ENCODE measurements around the gene KIAA2012. TPM values are rescaled to one million over a fixed set of nuclear protein-coding genes. Genes with fewer than 3 reads are reported as not detected.

The KIAA2012 gene
- total and polyA plus RNA-seq, 2 of the 4 experiments (the other 2 are of a cell fraction), result under 0.01 to 0.09 TPM

- no TSS peak for BruUV-seq (replicated peaks)
- Histone ChIP-seq H3K9me1 (ENCODE audit: insufficient read depth, low read length) (peaks cover 10% of the 10 kb centered on the region), H3K9me3 (ENCODE audit: control insufficient read depth, insufficient read depth, low read length) (no peaks in the 10 kb centered on the region), H4K20me1 (ENCODE audit: insufficient read depth, low read length) (peaks cover 2% of the 10 kb centered on the region; the same call in 1 of the 2 replicates), H2BK15ac (ENCODE audit: low read depth, low read length) (no peak overlapping the region), H3K27ac (ENCODE audit: insufficient read depth, low read length) (no peak overlapping the region), H2AK9ac (replicated peaks; ENCODE audit: low read depth, low read length, poor library complexity) (no peak overlapping the region), H3K23ac (ENCODE audit: low read depth, low read length) (no peak overlapping the region), H2BK5ac (ENCODE audit: low read depth, low read length, poor library complexity, severe bottlenecking) (no peak overlapping the region), H2BK120ac (ENCODE audit: low read depth, low read length) (no peak overlapping the region), H2AFZ (replicated peaks; ENCODE audit: low read length, poor library complexity) (no peak overlapping the region), H4K91ac (ENCODE audit: insufficient read depth, low read depth, low read length) (no peak overlapping the region), H3K36me3 (ENCODE audit: control insufficient read depth, insufficient read depth, low read length) (peaks cover 2% of the 10 kb centered on the region), H3K4ac (ENCODE audit: low read depth, low read length) (no peak overlapping the region), H3K4me2 (ENCODE audit: low read depth, low read length) (no peak overlapping the region), H3K4me3 (ENCODE audit: insufficient read depth, low read depth, low read length) (no peak overlapping the region), H3K9ac (ENCODE audit: low read depth, low read length) (no peak overlapping the region), H2BK20ac (ENCODE audit: low read depth, low read length) (no peak overlapping the region), H3K27me3 (ENCODE audit: control insufficient read depth, insufficient read depth, low read length) (no peaks in the 10 kb centered on the region), H4K5ac (ENCODE audit: low read depth, low read length) (no peak overlapping the region), H3K4me1 (ENCODE audit: control insufficient read depth, insufficient read depth, low read length) (peaks cover 8% of the 10 kb centered on the region), H3K56ac (ENCODE audit: extremely low read depth, insufficient read depth, low read length) (no peak overlapping the region), H4K8ac (ENCODE audit: low read depth in 2 of 2, low read length in 2 of 2) (no peak overlapping the region), H3K79me1 (ENCODE audit: low read depth in 1 of 2, low read length in 2 of 2) (peaks cover 7 to 26% of the 10 kb centered on the region in 2 experiments), H2AK5ac (ENCODE audit: low read depth, low read length) (no peak overlapping the region), H3K18ac (ENCODE audit: low read depth, low read length) (no peak overlapping the region), H3K14ac (replicated peaks; ENCODE audit: low read depth, low read length) (no peak overlapping the region)
- intact Hi-C loops (cut with micrococcal nuclease), result no loop called here
- no peak for TF ChIP-seq RFX5 (IDR thresholded peaks at IDR 0.05; ENCODE audit: low read depth, low read length)
- no peak for TF ChIP-seq RCOR1 (IDR thresholded peaks at IDR 0.05; ENCODE audit: insufficient replicate concordance, low read length)
- no peak for TF ChIP-seq MAFK (IDR thresholded peaks at IDR 0.05; ENCODE audit: low read depth, low read length)
- TF ChIP-seq ELK1 (IDR thresholded peaks at IDR 0.05; ENCODE audit: borderline replicate concordance, low read depth, low read length), result no peak
- TF ChIP-seq MAZ (IDR thresholded peaks at IDR 0.05; ENCODE audit: borderline replicate concordance, low read depth, low read length), result no peak
- no peak for TF ChIP-seq POLR2A (IDR thresholded peaks at IDR 0.05; ENCODE audit: low read depth, low read length)
- TF ChIP-seq NFE2L2 (IDR thresholded peaks at IDR 0.05; ENCODE audit: low read depth, low read length), result no peak
- no peak for TF ChIP-seq FOS (IDR thresholded peaks at IDR 0.05; ENCODE audit: low read depth, low read length)
- TF ChIP-seq, protein P1, sequence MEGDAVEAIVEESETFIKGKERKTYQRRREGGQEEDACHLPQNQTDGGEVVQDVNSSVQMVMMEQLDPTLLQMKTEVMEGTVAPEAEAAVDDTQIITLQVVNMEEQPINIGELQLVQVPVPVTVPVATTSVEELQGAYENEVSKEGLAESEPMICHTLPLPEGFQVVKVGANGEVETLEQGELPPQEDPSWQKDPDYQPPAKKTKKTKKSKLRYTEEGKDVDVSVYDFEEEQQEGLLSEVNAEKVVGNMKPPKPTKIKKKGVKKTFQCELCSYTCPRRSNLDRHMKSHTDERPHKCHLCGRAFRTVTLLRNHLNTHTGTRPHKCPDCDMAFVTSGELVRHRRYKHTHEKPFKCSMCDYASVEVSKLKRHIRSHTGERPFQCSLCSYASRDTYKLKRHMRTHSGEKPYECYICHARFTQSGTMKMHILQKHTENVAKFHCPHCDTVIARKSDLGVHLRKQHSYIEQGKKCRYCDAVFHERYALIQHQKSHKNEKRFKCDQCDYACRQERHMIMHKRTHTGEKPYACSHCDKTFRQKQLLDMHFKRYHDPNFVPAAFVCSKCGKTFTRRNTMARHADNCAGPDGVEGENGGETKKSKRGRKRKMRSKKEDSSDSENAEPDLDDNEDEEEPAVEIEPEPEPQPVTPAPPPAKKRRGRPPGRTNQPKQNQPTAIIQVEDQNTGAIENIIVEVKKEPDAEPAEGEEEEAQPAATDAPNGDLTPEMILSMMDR (conservative IDR thresholded peaks at IDR 0.05; ENCODE audit: low read depth, low read length), result no peak
- no peak for TF ChIP-seq MXI1 (IDR thresholded peaks at IDR 0.05; ENCODE audit: borderline replicate concordance, low read depth, low read length)
- TF ChIP-seq RAD21 (IDR thresholded peaks at IDR 0.05; ENCODE audit: low read length), result no peak
- no peak for TF ChIP-seq CHD1 (IDR thresholded peaks at IDR 0.05; ENCODE audit: low read depth, low read length)
- TF ChIP-seq, protein P2, sequence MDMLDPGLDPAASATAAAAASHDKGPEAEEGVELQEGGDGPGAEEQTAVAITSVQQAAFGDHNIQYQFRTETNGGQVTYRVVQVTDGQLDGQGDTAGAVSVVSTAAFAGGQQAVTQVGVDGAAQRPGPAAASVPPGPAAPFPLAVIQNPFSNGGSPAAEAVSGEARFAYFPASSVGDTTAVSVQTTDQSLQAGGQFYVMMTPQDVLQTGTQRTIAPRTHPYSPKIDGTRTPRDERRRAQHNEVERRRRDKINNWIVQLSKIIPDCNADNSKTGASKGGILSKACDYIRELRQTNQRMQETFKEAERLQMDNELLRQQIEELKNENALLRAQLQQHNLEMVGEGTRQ (IDR thresholded peaks at IDR 0.05; ENCODE audit: low read depth, low read length), result no peak
- TF ChIP-seq BHLHE40 (IDR thresholded peaks at IDR 0.05; ENCODE audit: low read depth, low read length), result no peak
- TF ChIP-seq SMC3 (IDR thresholded peaks at IDR 0.05; ENCODE audit: low read depth, low read length), result no peak
- TF ChIP-seq CEBPB (IDR thresholded peaks at IDR 0.05; ENCODE audit: low read depth, low read length), result no peak
- no peak for ATAC-seq (ENCODE audit: low read depth)
- in situ Hi-C loops (cut with MboI; ENCODE audit: low sequenced_read_pairs), result no loop called here
- dilution Hi-C loops (cut with HindIII; ENCODE audit: low sequenced_read_pairs, unreplicated experiment), result no loop called here
- POLR2A ChIA-PET (ENCODE audit: unreplicated experiment), result no interaction called here
- CTCF ChIA-PET, result no interaction called here
- DNase-seq, result no peak
Observed at GRCh38 chr2:202044777-202045176, 28.3 kb upstream of the KIAA2012 start.

All from IMR-90 (cell line).